ENCODE measurements around the gene AUTS2.

AUTS2 gene

DNA sequence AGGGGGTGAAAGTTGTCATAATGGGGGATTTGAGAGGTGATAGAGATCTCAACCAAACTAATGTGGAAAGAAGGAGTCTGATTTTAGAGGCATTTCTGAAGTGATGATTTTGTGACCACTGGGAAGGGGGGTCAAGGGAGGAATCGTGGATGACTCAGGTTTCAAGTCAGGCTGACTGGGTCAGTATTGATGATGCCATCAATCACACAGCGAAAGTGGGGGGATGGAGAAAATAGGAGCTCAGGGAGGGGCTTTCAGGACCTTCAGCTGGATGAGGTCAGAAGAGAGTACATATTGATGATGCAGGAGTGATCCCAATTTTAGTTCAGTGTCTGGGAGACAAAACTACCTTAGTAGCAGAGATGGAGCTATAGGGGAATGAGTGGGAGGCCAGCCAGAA is 852.5 kb downstream of the AUTS2 start:
- no peak for DNase-seq (ENCODE audit: low read depth in 1 of 2, low spot score in 1 of 2)
- H3K4me3 ChIP-seq (replicated peaks; ENCODE audit: insufficient read depth, low read length) = no peak overlapping the region
- no peaks in the 10 kb centered on the region for H3K27me3 ChIP-seq (ENCODE audit: insufficient read depth, poor library complexity, severe bottlenecking)
- TF ChIP-seq GABPA (IDR thresholded peaks at IDR 0.05; ENCODE audit: low read depth) = no peak
- TF ChIP-seq, protein P1, sequence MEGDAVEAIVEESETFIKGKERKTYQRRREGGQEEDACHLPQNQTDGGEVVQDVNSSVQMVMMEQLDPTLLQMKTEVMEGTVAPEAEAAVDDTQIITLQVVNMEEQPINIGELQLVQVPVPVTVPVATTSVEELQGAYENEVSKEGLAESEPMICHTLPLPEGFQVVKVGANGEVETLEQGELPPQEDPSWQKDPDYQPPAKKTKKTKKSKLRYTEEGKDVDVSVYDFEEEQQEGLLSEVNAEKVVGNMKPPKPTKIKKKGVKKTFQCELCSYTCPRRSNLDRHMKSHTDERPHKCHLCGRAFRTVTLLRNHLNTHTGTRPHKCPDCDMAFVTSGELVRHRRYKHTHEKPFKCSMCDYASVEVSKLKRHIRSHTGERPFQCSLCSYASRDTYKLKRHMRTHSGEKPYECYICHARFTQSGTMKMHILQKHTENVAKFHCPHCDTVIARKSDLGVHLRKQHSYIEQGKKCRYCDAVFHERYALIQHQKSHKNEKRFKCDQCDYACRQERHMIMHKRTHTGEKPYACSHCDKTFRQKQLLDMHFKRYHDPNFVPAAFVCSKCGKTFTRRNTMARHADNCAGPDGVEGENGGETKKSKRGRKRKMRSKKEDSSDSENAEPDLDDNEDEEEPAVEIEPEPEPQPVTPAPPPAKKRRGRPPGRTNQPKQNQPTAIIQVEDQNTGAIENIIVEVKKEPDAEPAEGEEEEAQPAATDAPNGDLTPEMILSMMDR (IDR thresholded peaks at IDR 0.05; ENCODE audit: insufficient read depth, low read length) = no peak
- no peak for TF ChIP-seq POLR2AphosphoS5 (IDR thresholded peaks at IDR 0.05; ENCODE audit: low read depth)
- TF ChIP-seq, protein P2, sequence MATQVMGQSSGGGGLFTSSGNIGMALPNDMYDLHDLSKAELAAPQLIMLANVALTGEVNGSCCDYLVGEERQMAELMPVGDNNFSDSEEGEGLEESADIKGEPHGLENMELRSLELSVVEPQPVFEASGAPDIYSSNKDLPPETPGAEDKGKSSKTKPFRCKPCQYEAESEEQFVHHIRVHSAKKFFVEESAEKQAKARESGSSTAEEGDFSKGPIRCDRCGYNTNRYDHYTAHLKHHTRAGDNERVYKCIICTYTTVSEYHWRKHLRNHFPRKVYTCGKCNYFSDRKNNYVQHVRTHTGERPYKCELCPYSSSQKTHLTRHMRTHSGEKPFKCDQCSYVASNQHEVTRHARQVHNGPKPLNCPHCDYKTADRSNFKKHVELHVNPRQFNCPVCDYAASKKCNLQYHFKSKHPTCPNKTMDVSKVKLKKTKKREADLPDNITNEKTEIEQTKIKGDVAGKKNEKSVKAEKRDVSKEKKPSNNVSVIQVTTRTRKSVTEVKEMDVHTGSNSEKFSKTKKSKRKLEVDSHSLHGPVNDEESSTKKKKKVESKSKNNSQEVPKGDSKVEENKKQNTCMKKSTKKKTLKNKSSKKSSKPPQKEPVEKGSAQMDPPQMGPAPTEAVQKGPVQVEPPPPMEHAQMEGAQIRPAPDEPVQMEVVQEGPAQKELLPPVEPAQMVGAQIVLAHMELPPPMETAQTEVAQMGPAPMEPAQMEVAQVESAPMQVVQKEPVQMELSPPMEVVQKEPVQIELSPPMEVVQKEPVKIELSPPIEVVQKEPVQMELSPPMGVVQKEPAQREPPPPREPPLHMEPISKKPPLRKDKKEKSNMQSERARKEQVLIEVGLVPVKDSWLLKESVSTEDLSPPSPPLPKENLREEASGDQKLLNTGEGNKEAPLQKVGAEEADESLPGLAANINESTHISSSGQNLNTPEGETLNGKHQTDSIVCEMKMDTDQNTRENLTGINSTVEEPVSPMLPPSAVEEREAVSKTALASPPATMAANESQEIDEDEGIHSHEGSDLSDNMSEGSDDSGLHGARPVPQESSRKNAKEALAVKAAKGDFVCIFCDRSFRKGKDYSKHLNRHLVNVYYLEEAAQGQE (IDR thresholded peaks at IDR 0.05; ENCODE audit: insufficient replicate concordance, low read depth) = no peak
- no peak overlapping the region for H3K27ac ChIP-seq (replicated peaks)

DNA sequence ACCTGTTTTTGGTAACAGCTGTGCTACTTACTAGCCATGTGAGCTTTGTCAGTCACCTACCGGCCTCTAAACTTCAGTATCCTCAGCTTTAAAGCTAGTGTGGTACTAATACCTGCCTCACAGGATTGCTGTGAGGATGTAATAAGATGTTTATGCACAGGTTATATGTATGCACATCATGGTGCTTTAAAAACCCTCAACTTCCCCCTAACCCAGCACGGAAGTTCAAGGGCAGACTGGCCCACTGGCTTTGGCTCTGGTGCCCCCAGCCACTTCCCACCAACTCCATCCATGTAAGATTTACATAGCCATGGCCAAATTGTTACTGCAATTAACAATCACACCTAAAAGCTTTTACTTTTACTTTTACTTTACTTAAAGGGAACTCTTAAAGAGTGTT is 857.6 kb downstream of the AUTS2 start:
- no peak overlapping the region for H3K4me3 ChIP-seq (replicated peaks; ENCODE audit: insufficient read depth, low read length)
- H3K27me3 ChIP-seq (ENCODE audit: insufficient read depth, poor library complexity, severe bottlenecking) = no peaks in the 10 kb centered on the region
- TF ChIP-seq GABPA (IDR thresholded peaks at IDR 0.05; ENCODE audit: low read depth) (no peak), POLR2AphosphoS5 (IDR thresholded peaks at IDR 0.05; ENCODE audit: low read depth) (no peak), SPI1 (IDR thresholded peaks at IDR 0.05; ENCODE audit: borderline replicate concordance, low read depth) (no peak)
- TF ChIP-seq, protein P2 (IDR thresholded peaks at IDR 0.05; ENCODE audit: insufficient replicate concordance, low read depth) = no peak
- TF ChIP-seq, protein P1 (IDR thresholded peaks at IDR 0.05; ENCODE audit: insufficient read depth, low read length) = no peak
- no peak for DNase-seq (ENCODE audit: low read depth in 1 of 2, low spot score in 1 of 2)
- no peak overlapping the region for H3K27ac ChIP-seq (replicated peaks)

DNA sequence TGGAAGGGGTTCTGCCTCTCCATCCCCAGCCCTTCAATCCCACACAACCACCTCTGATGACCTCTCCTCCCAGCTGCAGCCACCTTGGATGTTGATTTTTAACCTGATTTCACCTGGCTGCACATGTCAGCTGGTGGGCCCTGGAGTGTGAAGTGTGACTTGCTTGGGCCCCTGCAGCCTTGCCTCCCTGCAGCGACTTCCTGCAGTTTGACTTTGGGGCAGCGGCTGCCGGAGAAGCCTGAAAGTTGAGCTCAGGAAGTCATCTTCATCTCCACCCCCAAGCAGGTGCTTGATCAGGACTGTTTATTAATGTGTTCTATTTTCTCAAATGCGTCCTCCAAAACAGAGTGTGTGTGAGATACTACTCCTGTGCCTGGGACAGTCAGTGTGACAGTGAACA is 858.4 kb downstream of the AUTS2 start:
- H3K4me3 ChIP-seq (replicated peaks; ENCODE audit: insufficient read depth, low read length) = no peak overlapping the region
- no peak for DNase-seq (ENCODE audit: low read depth in 1 of 2, low spot score in 1 of 2)
- TF ChIP-seq GABPA (IDR thresholded peaks at IDR 0.05; ENCODE audit: low read depth) (no peak), POLR2AphosphoS5 (IDR thresholded peaks at IDR 0.05; ENCODE audit: low read depth) (no peak), SPI1 (IDR thresholded peaks at IDR 0.05; ENCODE audit: borderline replicate concordance, low read depth) (no peak)
- TF ChIP-seq, protein P1 (IDR thresholded peaks at IDR 0.05; ENCODE audit: insufficient read depth, low read length) = no peak
- TF ChIP-seq, protein P2 (IDR thresholded peaks at IDR 0.05; ENCODE audit: insufficient replicate concordance, low read depth) = no peak
- no peak overlapping the region for H3K27ac ChIP-seq (replicated peaks)
- no peaks in the 10 kb centered on the region for H3K27me3 ChIP-seq (ENCODE audit: insufficient read depth, poor library complexity, severe bottlenecking)

Measured in HL-60 (cell line).